GM21528 (cell line): Measurements from ENCODE around the gene RND3.

ENCODE experiments used
- ATAC-seq: cut with Tn5 transposase; IDR thresholded peaks from one replicate; pipeline ENCODE4 v1.9.1; 2021; ENCODE audit warnings: mild to moderate bottlenecking, moderate library complexity; ENCODE audit not compliant: unreplicated experiment, low FRiP score

RND3 gene

DNA sequence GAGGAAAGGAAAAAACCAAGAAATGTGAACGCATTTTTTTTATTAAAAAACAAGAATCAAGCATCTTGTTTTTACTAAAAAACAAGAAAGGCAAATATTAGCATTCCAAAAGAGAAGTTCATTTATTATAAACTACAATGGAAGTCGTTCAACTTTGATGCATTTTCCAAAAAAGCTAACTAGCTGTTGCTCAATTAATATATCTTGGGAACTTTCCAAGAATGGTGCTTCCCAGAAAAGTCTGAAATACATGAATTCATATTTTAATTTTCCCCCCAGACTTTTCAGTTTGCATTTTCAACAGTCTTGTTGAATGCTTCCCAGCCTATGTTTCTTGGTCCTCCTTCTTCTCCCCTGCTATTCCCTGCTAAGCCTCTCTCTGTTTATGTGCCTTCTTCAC, 7.5 kb upstream of the RND3 start:
- ATAC-seq: no peak

DNA sequence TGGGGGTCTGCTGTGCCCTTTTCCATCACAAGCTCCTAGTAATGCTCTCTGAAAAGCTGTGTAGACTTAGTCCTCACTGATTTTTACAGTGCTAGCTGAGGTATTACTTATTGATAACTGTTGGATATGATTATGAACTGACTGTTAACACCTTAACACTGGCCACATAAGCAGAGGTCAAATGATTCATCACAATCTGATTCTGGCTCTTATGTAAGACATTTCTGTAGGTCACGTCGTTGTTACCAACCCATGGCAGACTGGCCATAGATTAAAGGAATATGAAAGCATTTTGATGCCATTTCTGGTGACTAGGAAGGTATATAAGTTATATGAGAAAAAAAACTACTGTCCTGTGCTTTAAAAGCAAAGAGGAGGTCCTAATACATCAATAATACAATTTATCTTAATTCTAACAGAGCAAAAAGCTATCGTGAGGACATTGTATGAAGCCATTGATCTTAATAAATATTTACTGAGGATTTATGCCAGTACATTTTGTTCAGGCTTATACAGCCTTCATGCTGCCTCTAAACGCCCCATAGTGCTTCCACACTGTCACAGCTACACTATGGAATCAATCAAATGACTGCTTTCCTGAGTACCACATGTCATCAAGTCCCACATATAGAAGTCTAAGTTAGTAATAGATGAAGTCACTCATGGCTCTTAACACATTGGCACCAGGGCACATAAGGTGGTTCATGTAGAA, 6.9 kb upstream of the RND3 start:
- ATAC-seq: no peak

DNA sequence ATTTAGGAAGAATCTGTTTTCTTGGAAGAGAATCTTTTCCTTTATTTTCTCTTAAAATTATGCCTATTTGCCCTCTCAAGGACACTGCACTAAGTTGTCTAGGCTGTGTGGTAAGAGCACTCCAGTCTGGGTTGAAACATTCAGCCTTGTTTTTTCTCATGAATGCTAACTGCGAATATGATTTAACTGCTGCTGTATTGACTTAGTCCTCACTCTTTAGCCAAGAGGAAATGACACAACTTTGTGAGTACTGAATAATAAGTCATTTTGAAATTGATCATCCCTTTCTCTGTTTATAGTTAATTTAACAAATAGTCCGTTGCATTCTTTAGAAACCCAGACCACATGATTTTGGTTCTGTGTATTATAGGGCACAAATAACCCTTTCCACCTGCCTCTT, 4.5 kb upstream of the RND3 start:
- ATAC-seq: no peak

DNA sequence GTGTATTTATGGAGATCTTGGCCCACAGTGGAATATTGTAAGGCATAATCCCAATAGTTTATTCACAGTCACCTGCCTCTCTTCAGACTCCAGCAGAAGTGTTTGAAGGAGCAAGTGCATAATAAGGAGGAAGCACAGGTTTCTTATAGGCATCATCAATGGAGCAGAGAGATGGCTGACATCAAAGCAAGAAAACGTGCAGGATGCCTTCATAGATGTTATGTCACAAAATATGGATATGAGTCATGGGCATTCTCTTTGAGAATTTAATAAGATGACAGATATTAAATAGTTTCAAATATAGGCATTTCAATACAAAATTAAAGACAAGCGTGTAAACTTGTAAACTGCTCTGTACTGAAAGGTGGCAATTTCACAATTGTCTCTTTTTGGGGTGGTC, 4.0 kb upstream of the RND3 start:
- ATAC-seq: no peak

DNA sequence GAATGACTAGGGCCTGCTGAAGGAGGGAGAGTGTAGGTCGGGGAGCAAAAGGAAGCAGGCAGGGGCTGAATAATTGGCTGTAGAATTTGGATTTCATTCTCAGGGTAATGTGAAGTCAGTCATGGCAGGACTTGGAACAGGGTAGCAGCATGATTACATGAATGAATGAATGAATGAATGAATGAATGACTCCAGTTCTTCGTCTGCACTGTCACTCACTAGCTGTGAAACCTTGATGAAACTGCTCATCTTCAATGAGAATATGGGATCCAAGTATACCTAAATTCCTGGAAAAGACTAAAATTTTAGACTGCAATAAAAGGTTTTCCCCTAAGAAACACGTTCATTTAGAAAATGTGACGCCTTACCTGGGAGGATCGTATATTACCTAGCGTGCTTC, 3.0 kb upstream of the RND3 start:
- no peak for ATAC-seq

DNA sequence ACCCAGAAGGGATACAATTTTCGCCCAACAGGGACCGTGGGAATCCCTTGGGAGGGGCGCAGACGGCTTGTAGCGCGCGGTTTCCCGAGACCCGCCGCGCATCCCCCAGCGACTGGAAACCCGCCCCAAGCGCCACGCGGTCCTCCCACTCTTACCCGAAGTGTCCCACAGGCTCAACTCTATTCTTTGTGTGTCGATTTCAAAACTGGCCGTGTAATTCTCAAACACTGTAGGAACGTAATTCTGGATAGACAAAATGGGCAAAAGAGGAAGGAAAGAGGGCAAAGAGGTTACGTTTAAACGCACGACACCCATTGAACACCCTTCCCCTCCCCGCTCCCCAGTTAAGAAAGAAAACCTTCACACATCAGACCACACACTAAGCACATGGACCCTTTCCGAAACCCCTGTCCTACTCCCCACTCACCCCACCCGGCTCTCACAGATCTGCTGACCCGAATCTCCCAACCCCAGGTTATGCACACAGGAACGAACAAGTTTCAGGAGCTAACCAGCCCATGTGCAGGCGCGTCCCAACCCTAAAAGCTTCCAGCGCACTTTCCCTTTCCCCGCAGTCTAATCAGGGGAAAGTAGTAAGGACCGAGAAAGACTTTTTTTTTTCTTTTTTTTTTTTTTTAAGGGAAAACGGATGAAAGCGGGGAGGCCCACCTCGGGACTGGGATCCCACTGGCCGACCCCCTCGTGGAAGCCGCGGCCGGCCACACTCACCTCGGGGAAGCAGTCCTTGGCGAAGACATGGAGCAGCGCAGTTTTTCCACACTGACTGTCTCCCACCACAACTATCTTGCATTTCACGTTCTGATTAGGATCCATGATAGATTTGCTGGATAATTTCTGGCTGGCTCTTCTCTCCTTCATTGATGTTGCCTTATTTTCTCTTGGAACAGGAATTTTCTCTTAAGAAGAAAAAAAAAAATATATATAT, 655 bp downstream of the RND3 start:
- no peak for ATAC-seq

DNA sequence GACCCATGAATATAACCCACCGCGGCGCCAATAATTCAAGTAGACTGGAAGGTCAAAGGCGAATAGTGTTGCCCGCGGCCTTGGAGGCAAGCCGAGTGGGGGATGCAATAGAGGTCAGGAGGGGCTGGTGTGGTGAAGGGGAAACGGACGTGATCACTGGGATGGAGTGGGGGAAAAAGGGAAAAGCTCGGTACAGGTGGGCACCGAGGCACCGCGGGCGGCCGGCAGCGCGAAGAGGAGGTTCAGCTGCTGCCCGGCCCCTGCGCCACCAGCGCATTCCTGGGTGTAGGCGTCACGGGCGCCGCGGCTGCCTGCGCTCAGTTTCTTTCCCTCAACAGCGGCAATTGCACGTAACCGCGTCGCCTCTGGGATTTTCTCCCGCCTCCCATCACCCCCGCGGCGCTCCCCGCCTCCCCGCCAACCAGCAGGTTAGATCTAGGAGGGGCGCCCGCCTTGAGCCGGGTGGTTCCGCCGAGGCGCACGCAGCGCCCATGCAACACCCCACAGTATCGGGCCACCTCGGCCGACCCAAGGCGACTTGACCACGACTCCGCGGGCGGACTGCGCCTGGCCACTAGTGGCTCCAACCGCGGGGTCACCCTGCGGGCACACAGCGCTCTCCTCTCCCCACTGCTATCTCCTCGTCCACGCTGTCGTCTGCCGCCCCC, 1.5 kb downstream of the RND3 start:
- ATAC-seq: no peak

DNA sequence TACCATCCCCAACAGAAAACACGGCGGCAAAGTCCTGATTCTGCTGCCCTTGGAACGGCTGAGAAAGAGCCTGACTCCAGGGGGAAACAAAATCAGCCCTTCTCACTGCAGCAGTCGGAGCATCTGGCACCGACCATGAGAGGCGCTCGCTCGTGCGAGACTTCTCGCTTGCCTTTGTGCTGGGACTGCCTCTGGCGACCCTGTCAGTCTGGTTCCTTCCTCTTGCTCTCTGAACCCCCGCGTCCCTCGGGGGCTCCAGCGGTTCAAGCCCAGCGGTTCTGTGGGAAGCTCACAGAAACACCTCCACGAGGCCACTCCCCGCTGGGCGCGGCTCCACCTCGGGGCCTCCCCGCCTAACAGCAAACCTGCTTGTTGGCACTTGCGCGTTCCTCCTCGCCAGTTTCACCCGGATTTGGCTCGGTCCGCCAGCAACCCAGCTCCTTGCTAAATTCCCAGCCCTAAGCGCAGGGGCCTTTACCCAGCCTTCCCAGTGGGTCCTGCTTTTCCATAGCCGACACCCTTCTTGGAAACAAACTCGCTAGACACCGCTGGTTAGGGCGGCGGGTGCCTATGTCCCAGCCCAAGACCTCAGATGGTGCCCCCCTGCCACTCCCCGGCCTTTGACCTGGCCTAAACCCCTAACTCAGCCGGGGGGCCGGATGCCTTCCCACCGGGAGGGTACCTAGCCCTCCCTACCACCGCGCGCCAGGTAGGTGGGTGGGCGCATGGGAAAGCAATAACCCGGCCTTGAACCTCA, 2.2 kb downstream of the RND3 start:
- no peak for ATAC-seq

DNA sequence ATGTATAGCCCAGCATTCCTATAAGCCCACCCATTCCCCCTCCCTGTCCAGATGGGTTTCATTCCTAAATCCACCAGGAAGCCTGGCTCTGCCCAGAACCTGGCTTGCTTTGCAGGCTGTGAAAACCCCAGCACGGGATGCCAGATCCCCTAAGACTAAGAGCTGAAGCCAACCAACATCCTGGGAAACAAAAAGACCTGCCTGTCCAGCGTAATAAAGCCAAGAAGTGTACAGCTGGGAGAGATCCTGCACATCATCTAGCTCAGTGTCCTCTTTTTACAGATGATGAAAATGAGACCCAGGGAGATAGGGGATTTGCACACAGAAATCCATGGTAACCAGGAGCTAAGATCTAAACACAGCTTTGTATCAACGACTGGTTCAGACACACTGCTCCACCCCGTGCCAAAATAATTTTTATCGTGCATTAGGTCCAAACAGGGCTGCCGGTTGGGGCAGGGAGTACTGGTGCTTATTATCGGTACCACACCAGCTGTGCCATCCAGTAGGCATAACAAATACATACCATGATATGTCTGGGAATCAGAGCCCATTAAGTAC, 2.9 kb downstream of the RND3 start:
- ATAC-seq: no peak

DNA sequence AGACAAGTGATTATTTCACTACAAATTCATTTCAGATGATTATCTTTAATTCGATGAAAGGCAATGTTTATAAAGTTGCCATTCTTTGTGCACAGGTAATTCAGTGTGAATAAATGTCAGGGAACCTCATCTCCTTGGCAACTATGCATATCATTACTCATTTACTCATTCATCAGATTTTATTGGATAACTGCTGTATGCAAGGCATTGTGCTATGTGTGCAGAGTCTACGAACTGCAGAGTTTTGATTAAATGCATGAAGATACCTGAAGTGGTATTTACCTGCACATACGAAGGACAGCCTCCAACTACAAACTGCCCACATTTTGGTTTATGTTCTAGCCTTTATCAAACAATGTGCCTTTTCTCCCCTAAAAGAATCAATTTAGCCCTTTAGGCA, 3.5 kb downstream of the RND3 start:
- no peak for ATAC-seq

DNA sequence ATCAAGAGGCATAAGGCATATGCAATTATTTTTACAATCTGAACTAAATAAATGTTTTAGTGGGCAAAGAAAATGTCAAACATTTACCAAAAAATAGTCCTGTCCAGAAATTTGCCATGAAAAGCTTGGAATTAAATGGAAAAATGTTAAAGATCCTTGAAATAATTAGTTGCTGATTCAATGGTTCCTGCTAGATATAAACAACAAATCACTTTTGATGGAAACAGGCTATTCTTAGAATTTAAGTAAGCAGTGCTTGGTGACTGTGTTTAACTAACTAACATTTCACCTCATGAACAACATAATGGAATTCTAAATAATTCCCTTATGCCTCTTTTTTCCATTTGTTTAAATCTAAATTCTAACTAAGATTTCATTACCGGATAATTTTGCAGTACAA, 3.9 kb downstream of the RND3 start:
- ATAC-seq: no peak

DNA sequence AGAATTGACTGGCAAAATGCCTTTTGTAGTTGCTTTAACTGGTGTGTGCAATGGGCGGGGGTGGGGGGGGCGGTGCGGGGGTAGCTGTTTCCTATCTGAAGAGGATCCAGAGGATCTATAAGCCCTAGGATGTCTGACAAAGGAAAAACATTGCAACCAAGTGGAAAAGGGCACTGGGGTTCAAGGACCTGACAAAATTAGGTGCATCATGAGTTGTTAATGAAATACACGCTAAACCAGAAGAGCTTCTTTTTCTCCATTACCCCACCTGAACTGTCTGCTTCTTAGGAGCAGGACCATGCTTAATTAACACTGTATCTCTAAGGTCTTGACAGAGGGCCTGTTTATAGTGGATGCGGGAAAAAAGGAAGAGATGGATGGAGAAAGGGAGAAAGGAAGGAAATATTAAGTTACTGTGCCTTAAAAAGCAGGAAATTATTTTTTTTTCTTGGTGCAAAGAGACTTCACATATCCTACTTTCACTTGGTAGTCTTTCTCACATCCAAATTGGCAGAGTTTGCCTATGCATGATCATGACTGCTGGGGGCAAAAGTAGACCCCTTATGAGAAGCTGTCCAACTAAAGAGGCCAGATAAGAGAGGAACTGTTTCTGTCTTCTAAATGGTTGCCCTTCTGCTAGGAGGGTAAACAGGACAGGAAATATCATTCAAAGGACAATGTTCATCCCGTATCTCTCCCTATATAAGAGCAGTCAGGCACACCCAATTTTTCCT, 4.6 kb downstream of the RND3 start:
- no peak for ATAC-seq

DNA sequence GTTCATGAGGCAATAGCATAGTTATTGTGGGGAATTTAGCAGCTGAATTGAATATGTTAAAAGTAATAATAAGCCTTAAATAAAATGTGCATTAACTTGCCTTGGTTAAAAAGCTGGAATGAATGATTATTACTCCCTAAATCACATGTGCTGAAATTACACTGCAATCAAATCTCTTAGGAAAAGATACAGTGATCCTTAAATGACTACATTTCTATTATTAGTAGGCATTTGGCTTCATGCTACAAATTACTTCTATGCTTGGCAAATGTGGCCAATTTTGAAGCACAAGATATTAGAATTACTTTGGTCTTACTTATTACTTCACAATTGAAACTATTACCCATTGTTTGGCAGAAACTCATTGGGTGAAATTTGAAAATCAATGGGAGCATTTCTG, 5.4 kb downstream of the RND3 start:
- ATAC-seq: no peak

DNA sequence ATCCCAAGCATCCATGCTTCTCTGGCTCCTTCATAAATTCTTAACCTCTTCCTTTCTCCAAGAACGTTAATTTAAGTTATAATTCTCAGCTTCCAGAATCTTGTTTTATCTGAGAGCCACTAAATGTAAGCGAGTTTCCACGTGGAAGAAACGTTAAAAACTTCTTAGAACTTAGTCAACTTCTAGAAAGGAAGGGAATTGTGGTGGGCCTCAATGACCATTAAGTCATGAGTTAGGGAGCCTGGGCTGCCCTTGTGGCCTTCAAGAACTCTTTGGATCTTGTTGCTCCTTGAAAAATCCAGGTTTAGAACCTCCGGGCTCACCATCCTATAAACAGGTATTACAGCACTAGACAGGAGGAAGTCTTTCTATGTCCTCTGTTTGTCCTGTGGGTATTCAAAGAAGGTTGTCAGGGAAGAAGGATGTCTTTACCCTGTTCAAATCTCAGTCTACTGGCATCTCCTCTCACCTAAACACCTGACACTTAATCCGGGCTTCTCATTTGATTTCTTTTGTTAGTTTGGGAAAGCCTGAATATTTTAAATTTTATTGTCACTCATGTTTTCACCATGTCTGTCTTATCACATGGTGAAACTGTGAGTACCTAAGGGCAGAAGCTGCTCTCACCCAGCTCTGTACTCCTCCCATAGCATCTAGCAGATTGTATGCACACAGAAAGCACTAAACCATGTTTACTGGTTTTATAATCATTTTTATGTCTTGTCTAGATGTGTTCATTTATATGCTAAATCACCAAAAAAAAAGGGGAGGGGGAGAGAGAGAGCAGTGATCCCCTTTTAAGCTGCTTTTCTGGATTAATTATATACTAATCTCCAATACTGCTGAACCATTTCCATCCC, 6.3 kb downstream of the RND3 start:
- no peak for ATAC-seq

DNA sequence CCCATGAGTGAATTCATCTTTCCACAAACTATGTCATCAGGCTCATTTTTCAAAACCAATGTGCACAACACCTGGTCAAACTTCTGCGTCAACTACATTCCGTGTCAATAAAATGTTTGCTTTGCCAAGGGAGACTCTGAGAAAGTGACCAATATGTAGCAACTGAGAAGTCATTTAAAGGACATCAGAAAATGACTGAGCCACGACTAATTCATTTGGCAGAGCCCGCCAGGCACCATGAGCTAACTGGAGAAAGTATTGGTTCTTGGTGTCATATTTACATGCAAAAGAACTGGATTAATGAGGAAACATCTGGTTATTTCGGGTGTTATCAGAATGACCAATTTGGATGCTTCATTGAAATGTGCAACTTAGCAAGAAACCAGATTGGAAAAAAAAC, 7.2 kb downstream of the RND3 start:
- no peak for ATAC-seq

DNA sequence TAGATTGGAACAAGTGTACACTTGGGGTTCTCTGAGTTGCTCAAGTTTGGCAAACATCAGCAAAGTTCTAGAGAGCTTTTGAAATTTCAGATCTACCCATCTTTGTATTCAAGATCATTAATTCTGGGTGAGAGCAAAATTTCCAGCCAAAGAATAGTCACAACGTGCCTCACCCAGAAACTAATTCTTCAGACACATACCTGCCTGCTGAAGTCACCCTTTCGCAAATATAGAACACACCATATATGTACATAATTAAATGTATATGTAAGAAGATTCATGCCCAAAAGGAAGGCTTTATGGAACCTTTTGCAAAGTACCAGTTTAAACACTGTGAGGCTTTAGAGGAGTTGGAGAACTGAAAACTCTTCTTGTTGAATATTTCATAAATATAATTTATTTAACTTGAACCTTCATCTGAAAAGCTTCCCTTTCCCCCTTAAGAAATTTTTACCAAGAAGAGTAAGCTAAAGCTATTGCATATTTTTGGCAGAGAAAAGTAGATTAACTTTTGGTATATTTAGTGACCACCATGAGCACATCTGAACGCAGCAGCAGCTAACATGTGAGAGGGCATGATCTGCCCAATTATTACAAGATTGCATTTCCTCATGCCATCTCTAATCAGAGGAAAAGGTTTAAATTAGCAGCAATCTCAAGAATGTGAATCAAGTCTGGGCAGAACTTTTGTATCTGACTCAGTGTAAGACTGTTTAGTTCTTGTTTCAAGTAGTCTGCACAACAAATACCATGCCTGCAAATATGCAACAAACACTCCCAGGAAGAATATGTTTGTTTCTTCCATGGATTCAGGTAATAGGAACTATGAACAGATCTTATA, 8.2 kb downstream of the RND3 start:
- no peak for ATAC-seq

DNA sequence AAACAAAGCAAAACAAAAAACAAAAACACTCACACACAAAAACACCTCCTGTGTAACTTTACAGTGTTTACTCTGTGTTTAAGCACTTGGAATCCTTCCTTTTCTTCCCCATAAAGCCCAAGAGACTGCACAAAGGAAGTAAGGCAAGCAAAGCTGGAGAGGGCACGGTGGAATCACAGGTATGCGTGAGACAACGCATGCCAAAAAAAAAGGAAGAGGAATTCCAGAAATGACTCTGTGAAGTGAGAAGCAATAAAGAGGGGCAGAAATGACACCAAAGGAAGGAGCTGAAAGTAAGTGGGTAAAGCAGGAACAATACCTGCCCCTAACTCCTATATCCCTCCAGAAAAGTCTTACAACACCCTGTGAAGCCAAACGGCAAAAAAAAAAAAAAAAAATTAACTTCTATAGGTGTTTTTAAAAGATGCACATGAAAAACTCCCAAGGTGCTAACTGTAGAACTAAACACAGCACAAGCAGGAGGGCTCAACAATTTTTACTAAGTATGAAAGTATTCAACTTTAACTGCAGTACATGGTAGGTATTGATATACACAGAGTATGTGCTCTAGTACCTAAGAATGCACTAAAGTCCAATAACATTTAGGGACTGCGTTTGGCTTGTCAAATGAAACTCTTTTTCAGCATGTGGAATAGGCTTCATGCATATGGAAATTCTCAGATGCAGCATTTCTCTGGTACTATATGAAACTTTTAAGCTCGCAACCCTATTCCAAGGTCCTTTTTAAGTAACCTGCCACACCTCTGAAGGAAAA, 9.1 kb downstream of the RND3 start:
- ATAC-seq: no peak
